ENCODE measurements around the gene TTC16. TPM values are rescaled to one million over a fixed set of nuclear protein-coding genes. Genes with fewer than 3 reads are reported as not detected.

TTC16 gene
- total and polyA plus RNA-seq, 2 of the 8 experiments (the other 6 are each of a cell fraction or from before 2014, with no cell fraction given): 0.03 TPM; not detected in 1

GRCh38 chr9:127761491-127761956 is 45.6 kb downstream of the TTC16 start:
- 0 out of 4 replicates have a peak overlapping the region, but pooled peaks of 1 of the 2 experiments have one; percentile 32 for H3K4me2 ChIP-seq (ENCODE audit: insufficient read depth in 1 of 2, low read depth in 2 of 2, low read length in 2 of 2)

More at GRCh38 chr9:127761491-127761956, 45.6 kb downstream of the TTC16 start:
- Histone ChIP-seq H4K5ac (ENCODE audit: insufficient read length, low read depth, low read length) (no peak overlapping the region), H4K91ac (replicated peaks; ENCODE audit: insufficient read length, low read length) (no peak overlapping the region), H3K27ac (ENCODE audit: low read depth, low read length) (no peak overlapping the region; the same call in 1 of the 2 replicates), H3K27me3 (replicated peaks in 1 of 4; ENCODE audit: control insufficient read depth in 3 of 4, extremely low read depth in 1 of 4, insufficient read depth in 3 of 4, low read length in 3 of 4) (no peaks in the 10 kb centered on the region; a peak in 1 of 7 replicates), H3K4me3 (ENCODE audit: extremely low read depth in 1 of 4, insufficient read depth in 2 of 4, low read depth in 3 of 4, low read length in 4 of 4) (no peak overlapping the region), H3K23ac (ENCODE audit: insufficient read length) (no peak overlapping the region), H3K4me1 (replicated peaks in 1 of 4; ENCODE audit: control insufficient read depth in 3 of 4, insufficient read depth in 4 of 4, low read length in 3 of 4) (peaks cover 0 to 16% (median 13%) of the 10 kb centered on the region in 4 experiments; a peak in 6 of 7 replicates), H3K36me3 (ENCODE audit: control insufficient read depth in 2 of 4, insufficient read depth in 4 of 4, low read length in 3 of 4) (no peaks in the 10 kb centered on the region), H3K14ac (ENCODE audit: insufficient read length) (no peak overlapping the region), H3K56ac (replicated peaks; ENCODE audit: insufficient read length, low read depth, low read length) (no peak overlapping the region), H2AK5ac (ENCODE audit: low read depth, low read length) (no peak overlapping the region), H4K20me1 (replicated peaks in 1 of 2; ENCODE audit: control insufficient read depth in 1 of 2, insufficient read depth in 2 of 2, low read length in 2 of 2) (no peaks in the 10 kb centered on the region), H2BK20ac (ENCODE audit: low read length) (peak overlapping the region; percentile 34; the same call in 1 of the 2 replicates), H3K18ac (ENCODE audit: extremely low read depth, low read length) (no peak overlapping the region), H2BK15ac (ENCODE audit: low read length) (0 out of 2 replicates have a peak overlapping the region, but pooled peaks have one; percentile 61), H2BK5ac (ENCODE audit: low read depth, low read length) (no peak overlapping the region), H2BK120ac (replicated peaks; ENCODE audit: low read depth, low read length) (no peak overlapping the region), H3K4ac (replicated peaks; ENCODE audit: insufficient read length, low read depth, low read length) (no peak overlapping the region), H4K8ac (ENCODE audit: extremely low read depth, insufficient read depth, low read length) (no peak overlapping the region), H3K9me3 (ENCODE audit: insufficient read depth in 2 of 2, low read depth in 1 of 2, low read length in 1 of 2) (no peaks in the 10 kb centered on the region), H2AFZ (ENCODE audit: low read length) (no peak overlapping the region), H2BK12ac (ENCODE audit: low read depth, low read length) (no peak overlapping the region), H3K9ac (replicated peaks in 1 of 4; ENCODE audit: extremely low read depth in 1 of 4, low read depth in 3 of 4, low read length in 3 of 4) (no peak overlapping the region), H3K23me2 (ENCODE audit: low read depth, low read length) (no peaks in the 10 kb centered on the region), H3K79me2 (ENCODE audit: control insufficient read depth in 1 of 2, insufficient read depth in 2 of 2, low read length in 2 of 2) (no peaks in the 10 kb centered on the region), H3K79me1 (ENCODE audit: low read depth, low read length) (no peaks in the 10 kb centered on the region)
- ChIA-PET POLR2A (ENCODE audit: partially characterized antibody) (interaction anchor here (1.0 to 1.4 kb wide), 3 partner anchors 21 to 308 kb away, joined by 3 to 4 read pairs (median 3); no protein-coding TSS in a partner anchor), CTCF (ENCODE audit: partially characterized antibody) (interaction anchor here (0.6 to 14.6 kb wide), 8 partner anchors 8 to 1403 kb away, joined by 3 to 227 read pairs (median 3); partner anchors contain the start of genes CDK9 and SH2D3C)
- TF ChIP-seq KDM5A (IDR thresholded peaks at IDR 0.05; ENCODE audit: low read length) (no peak), RFX5 (IDR thresholded peaks at IDR 0.05; ENCODE audit: borderline replicate concordance, low read depth, low read length) (no peak), CBX8 (IDR thresholded peaks at IDR 0.05; ENCODE audit: borderline replicate concordance, low read depth, low read length) (no peak), GABPA (IDR thresholded peaks at IDR 0.05; ENCODE audit: borderline replicate concordance, insufficient read depth, low read length) (no peak), KDM1A (IDR thresholded peaks at IDR 0.05; ENCODE audit: borderline replicate concordance, low read length) (peak; percentile 48; the same call in 1 of the 2 replicates)
- 74% methylated on average over 5 of the region's 5 CpGs; no CpG with 5 or more reads in 1 of the 2 experiments for WGBS, 2 experiments (ENCODE audit: extremely low coverage in 1 of 2, insufficient coverage in 1 of 2, insufficient read length in 1 of 2, insufficient replicate concordance in 2 of 2, low coverage in 1 of 2, low lambda C conversion rate in 2 of 2, missing lambda C conversion rate in 1 of 2)
- FAIRE-seq: no peak
- DNase-seq (ENCODE audit: low read depth in 1 of 2, low spot score in 2 of 2): no peak
